ENCODE data around the gene BEST2. TPM values are rescaled to one million over a fixed set of nuclear protein-coding genes. Genes with fewer than 3 reads are reported as not detected.

Gene BEST2
- total and polyA plus RNA-seq, 2 of the 4 experiments (the other 2 are of a cell fraction): not detected

GRCh38 chr19:12764698-12765097 is 13.1 kb downstream of the BEST2 start:
- Histone ChIP-seq H2AK9ac (replicated peaks; ENCODE audit: low read depth, low read length, poor library complexity) (no peak overlapping the region), H3K27me3 (ENCODE audit: control insufficient read depth, insufficient read depth, low read length) (no peaks in the 10 kb centered on the region), H2AFZ (replicated peaks; ENCODE audit: low read length, poor library complexity) (no peak overlapping the region), H3K27ac (ENCODE audit: insufficient read depth, low read length) (no peak overlapping the region), H3K14ac (replicated peaks; ENCODE audit: low read depth, low read length) (no peak overlapping the region), H3K9me3 (ENCODE audit: control insufficient read depth, insufficient read depth, low read length) (no peaks in the 10 kb centered on the region), H4K5ac (ENCODE audit: low read depth, low read length) (no peak overlapping the region), H4K20me1 (ENCODE audit: insufficient read depth, low read length) (peaks cover 5% of the 10 kb centered on the region; the same call in 1 of the 2 replicates), H3K79me1 (ENCODE audit: low read depth in 1 of 2, low read length in 2 of 2) (no peaks in the 10 kb centered on the region), H3K56ac (ENCODE audit: extremely low read depth, insufficient read depth, low read length) (no peak overlapping the region), H3K4me3 (ENCODE audit: insufficient read depth, low read depth, low read length) (no peak overlapping the region), H3K4ac (ENCODE audit: low read depth, low read length) (no peak overlapping the region), H3K36me3 (ENCODE audit: control insufficient read depth, insufficient read depth, low read length) (peaks cover 9% of the 10 kb centered on the region), H2AK5ac (ENCODE audit: low read depth, low read length) (no peak overlapping the region), H4K8ac (ENCODE audit: low read depth in 2 of 2, low read length in 2 of 2) (no peak overlapping the region), H4K91ac (ENCODE audit: insufficient read depth, low read depth, low read length) (no peak overlapping the region), H3K9me1 (ENCODE audit: insufficient read depth, low read length) (no peaks in the 10 kb centered on the region), H2BK20ac (ENCODE audit: low read depth, low read length) (no peak overlapping the region), H2BK120ac (ENCODE audit: low read depth, low read length) (no peak overlapping the region), H2BK15ac (ENCODE audit: low read depth, low read length) (no peak overlapping the region), H3K9ac (ENCODE audit: low read depth, low read length) (no peak overlapping the region), H3K4me2 (ENCODE audit: low read depth, low read length) (no peak overlapping the region), H2BK5ac (ENCODE audit: low read depth, low read length, poor library complexity, severe bottlenecking) (no peak overlapping the region), H3K18ac (ENCODE audit: low read depth, low read length) (no peak overlapping the region), H3K23ac (ENCODE audit: low read depth, low read length) (no peak overlapping the region), H3K4me1 (ENCODE audit: control insufficient read depth, insufficient read depth, low read length) (no peaks in the 10 kb centered on the region)
- dilution Hi-C loops (cut with HindIII; ENCODE audit: low sequenced_read_pairs, unreplicated experiment) (no loop called here), intact Hi-C loops (cut with micrococcal nuclease) (no loop called here), in situ Hi-C loops (cut with MboI; ENCODE audit: low sequenced_read_pairs) (loop anchor here (5.0 kb wide), 1 partner anchor 38 kb away; the partner anchor contains the start of genes PRDX2 and THSD8)
- TF ChIP-seq FOS (IDR thresholded peaks at IDR 0.05; ENCODE audit: low read depth, low read length) (no peak), CHD1 (IDR thresholded peaks at IDR 0.05; ENCODE audit: low read depth, low read length) (no peak), POLR2A (IDR thresholded peaks at IDR 0.05; ENCODE audit: low read depth, low read length) (no peak), CTCF (conservative IDR thresholded peaks at IDR 0.05; ENCODE audit: low read depth, low read length) (no peak), BHLHE40 (IDR thresholded peaks at IDR 0.05; ENCODE audit: low read depth, low read length) (no peak), RAD21 (IDR thresholded peaks at IDR 0.05; ENCODE audit: low read length) (no peak)
- BruUV-seq (replicated peaks): no TSS peak
- CTCF ChIA-PET: interaction anchor here (0.7 to 1.4 kb wide), 4 partner anchors 27 to 84 kb away, joined by 3 read pairs; no protein-coding TSS in a partner anchor
- WGBS, 2 experiments (ENCODE audit: extremely low coverage in 2 of 2, insufficient read length in 1 of 2): 94% methylated on average over 15 of the region's 16 CpGs; no CpG with 5 or more reads in 1 of the 2 experiments
- DNase-seq (no peak), ATAC-seq (ENCODE audit: low read depth) (no peak)
- POLR2A ChIA-PET (ENCODE audit: unreplicated experiment): interaction anchor here (1.1 kb wide), 1 partner anchor 79 kb away, joined by 10 read pairs; no protein-coding TSS in a partner anchor
